Jurkat, Clone E6-1 (cell line): ENCODE measurements around the gene PNPLA7.
"Not testable (repeated sequence)": the region's sequence is repeated elsewhere in the genome, so short reads cannot be mapped to it uniquely, and the experiment has no call there.

ENCODE experiments used
- DNase-seq: peaks from one replicate; pipeline ENCODE4 v3.0.0-alpha.2; 2011; ENCODE audit warnings: low read depth, low spot score
- H3K4me3 ChIP-seq: 2 replicates; pipeline ENCODE4 v1.5.1; 2011; ENCODE audit warnings: mild to moderate bottlenecking, low read length, control low read depth, moderate library complexity

The PNPLA7 gene

DNA sequence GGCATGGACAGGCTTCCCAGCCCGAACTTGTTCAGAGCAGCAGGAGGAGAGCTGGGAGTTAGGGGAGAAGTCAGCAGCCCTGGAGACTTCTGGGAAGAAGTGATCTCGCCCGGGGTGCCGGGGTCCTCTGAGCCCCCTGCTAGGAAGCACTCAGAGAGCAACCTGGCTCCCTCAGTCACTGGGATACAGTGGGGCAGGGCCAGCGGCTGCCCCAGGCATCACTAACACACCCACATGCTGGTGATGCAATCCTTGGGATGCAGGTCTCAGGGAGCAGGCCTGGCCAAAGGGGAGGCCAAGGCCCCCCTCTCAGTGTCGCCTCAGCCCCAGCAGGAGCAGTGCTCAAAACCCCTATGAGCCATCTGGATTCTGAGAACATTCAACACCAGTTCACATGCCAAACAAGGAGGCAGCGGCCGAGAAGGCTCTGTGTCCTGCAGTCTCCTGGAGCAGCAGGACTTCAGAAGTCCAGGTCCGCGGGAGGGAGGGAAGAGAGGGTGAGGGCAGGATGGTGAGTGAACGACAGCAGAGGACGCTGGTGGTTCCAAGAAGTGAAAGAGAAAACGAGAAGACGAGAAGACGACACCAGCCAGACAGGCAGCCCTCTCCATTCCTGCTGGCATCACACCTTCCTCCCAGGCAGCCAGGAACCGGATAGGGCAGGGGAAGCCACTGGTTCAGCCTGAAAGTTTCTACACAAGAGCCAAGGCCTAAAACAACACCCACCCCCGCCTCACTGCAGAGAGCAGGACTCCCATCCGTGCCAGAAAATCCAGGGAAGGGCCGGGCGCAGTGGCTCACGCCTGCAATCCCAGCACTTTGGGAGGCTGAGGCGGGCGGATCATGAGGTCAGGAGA is 2.3 kb downstream of the PNPLA7 start:
- no peak overlapping the region for H3K4me3 ChIP-seq
- DNase-seq: no peak

DNA sequence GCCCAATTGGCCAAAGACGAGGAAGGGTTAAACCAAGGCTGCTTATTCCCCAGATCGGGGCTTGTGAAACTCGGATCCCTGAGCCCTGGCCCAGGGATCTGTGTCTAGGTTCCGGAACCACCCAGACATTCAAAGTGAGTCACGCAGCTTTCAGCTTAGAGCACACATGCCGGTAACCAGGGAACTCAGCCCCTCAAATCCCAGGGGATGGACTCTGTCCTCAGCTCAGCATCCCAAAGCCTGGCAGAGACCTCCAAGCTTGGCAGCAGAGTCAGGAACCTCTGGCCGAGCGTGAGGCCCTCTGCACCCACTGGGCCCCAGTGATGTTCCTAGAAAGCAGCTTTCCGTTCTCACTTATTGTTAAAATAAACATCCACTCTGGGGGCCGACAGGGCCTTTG is 5.1 kb downstream of the PNPLA7 start:
- no peak overlapping the region for H3K4me3 ChIP-seq
- DNase-seq: no peak

DNA sequence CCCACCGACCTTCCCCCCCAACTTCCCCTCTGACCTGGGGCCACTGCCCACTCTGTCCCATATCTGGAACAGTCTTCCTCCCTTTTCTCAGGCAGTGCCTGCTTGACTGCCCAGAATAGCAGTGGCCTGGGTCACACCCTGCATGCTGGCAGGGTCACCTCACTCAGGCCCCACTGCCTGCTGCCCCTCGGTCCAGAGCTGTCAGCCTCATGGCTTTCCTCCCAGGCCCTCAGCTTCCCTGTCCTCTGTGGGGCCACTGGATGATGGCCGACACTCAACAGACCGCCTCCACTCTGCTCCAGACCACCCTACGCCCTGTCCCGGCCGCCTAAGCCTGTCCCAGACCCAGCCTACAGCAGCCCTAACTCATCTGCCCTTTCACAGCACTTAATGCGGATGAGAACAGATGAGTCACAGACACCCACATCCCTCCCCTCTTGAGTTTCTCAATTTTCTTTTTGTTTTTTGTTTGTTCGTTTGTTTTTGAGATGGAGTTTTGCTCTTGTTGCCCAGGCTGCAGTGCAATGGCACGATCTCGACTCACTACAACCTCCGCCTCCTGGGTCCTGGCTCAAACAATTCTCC is 5.9 kb downstream of the PNPLA7 start:
- DNase-seq: no peak

DNA sequence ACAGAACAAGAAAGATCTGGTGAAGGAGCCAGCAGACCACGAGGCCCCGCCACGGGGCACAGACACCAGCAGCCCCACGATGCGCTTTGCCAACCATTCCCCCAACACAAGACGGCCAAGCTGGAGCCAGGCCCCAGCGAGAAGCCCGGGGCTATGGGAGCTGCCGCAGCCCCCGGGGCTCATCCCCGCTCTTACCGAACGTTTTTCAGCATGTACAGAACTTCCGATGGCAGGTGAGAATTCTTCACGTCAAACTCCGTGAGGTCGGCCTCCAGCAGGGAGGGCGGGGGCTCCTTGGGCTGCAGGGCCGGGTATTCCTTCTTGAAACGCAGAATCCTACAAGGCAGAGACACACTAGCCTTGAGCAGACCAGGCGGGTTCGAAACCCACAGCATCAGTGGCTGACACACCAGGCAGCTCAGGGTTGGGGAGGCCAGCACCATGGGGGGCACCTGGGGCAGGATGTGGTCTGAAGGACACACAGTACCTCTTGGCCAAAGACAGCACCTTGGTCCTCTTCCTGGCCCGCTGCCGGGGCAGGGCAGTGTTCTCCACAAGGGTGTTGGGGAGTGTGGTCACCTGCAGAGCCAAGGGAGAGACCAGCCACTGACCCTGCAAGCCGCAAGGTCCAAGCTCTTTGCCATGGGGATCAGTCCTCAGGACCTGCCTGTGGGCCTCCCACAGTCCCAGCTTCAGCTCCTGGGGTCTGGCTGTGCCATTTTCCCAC is 6.8 kb downstream of the PNPLA7 start:
- DNase-seq: no peak
- no peak overlapping the region for H3K4me3 ChIP-seq

More for the DNA sequence above, 5.9 kb downstream of the PNPLA7 start:
- H3K4me3 ChIP-seq: no peak overlapping the region

DNA sequence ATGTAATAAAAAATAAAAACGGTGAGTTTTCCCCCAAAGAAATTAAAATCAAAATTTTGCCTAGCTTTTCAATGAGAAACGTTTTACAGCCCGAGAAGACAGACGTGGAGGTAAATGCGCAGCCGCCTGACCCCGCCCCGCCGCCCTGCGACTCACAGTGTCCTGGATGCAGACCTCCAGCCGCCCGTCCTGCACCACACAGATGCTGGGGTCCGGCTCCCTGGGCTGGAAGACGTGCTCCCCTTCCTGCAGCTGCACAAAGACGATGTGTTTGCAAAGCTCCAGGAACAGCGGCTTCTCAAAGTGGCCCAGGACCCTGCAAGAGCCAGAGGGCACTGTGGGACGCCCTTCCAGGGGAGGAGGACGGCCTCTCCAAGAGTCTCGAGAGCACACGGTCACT is 7.7 kb downstream of the PNPLA7 start:
- H3K4me3 ChIP-seq: no peak overlapping the region
- no peak for DNase-seq

DNA sequence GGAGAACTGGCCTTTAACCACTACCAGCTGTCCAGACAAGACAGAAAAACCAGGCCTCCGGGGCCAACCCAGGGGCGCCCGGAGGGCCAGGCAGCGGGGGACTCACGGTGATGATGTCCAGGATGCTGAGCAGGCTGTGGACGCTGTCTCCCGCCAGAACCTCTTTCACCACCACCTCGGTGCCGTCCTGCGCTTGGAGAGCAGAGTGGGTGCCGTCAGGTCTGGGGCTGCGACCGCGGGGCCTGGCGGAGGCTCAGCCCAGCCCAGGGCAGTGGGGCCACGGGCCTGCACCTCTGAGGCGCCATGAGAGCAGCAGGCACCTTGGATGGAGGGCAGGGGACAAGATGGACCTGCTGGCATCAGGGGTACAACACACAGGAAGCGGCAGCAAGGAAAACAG is 9.7 kb downstream of the PNPLA7 start:
- H3K4me3 ChIP-seq: no peak overlapping the region
- DNase-seq: no peak

DNA sequence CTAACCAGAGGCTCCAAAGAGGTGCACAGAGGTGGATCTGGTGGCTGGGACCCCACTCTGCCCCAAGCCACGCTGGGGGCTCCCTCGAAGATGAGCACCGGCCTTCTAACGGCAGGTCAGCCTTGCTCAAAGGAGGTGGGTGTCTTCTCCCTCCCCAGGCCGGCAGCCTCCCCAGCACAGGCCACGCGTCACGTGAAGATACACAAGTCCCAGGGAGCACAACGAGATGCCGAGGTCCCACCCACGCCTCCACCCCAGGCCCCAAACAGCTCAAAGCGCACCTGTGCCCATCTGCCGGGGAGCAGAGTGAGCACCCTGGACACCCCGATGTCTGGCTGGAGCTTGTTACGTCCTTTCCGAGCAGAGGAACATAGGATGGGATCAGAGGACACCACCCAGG is 12.1 kb downstream of the PNPLA7 start:
- H3K4me3 ChIP-seq: no peak overlapping the region
- no peak for DNase-seq

DNA sequence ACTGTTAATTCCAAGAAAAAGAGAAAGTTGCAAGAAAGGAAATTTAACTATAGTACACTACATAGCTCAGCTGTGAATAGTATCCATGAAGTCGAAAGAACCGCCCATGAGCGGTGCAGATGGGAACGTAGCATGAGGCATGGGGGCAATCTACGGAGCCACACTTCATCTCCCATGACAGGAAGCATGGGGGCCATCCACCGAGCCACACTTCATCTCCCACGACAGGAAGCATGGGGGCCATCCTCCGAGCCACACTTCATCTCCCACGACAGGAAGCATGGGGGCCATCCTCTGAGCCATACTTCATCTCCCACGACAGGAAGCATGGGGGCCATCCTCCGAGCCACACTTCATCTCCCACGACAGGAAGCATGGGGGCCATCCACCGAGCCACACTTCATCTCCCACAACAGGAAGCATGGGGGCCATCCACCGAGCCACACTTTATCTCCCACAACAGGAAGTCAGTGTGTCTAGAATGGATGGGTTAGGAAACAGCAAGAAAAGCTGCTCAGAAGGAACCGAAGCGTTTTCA is 13.5 kb downstream of the PNPLA7 start:
- DNase-seq: peak; percentile 62
- not testable (repeated sequence) for H3K4me3 ChIP-seq

DNA sequence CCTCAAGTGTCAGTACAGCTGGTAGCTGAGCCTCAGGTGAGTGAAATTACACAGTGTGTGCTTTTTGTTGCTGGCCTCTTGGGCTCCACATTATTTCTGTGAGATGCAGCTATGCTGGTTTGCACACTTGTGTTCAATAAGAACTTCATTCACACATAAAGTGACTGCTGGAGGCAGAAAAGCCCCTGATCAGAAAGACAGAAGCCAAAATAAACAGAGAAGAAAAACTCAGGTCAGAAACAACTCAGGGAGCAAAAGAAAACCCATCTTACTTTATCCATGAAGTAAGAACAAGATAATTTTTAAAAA is 15.1 kb downstream of the PNPLA7 start:
- no peak overlapping the region for H3K4me3 ChIP-seq
- no peak for DNase-seq

DNA sequence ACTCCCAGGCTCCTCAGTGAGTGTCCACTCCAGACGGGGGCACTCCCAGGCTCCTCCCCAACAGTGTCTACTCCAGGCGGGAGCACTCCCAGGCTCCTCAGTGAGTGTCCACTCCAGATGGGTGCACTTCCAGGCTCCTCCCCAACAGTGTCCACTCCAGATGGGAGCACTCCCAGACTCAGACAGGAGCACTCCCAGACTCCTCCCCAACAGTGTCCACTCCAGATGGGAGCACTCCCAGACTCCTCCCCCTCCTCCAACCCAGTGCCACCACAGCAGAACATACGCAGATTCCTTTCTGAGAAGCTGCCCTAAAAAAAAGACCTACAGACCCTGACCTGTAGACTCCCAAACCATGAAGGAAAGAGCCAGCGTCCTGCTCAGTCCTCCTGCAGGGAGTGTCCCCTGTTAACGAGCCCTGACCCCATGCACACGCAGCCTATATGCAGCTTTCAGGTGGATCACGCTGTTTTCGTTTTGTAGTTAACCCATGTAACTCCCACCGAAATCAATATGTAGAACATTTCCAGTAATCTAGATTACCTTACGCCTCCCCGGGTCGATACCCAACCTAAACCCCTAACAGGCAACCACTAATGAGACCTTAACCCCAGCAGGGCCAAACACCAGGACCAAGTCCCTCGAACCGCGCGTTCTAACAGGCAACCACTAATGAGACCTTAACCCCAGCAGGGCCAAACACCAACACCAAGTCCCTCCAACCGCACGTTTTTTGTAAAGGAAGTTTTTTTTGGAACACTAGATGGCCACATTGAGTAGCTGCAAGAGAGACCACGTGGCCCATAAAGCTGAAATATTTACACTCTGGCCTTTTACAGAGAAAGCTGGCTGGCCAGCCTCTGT is 15.7 kb downstream of the PNPLA7 start:
- peak; percentile 44 for DNase-seq

DNA sequence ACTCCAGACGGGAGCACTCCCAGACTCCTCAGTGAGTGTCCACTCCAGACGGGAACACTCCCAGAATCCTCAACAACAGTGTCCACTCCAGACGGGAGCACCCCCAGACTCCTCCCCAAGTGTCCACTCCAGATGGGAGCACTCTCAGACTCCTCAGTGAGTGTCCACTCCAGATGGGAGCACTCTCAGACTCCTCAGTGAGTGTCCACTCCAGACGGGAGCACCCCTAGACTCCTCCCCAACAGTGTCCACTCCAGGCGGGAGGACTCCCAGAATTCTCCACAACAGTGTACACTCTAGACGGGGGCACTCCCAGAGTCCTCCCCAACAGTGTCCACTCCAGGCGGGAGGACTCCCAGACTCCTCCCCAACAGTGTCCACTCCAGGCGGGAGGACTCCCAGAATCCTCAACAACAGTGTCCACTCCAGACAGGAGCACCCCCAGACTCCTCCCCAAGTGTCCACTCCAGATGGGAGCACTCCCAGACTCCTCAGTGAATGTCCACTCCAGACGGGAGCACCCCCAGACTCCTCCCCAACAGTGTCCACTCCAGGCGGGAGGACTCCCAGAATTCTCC is 17.2 kb downstream of the PNPLA7 start:
- not testable (repeated sequence) for DNase-seq, H3K4me3 ChIP-seq

More for the DNA sequence above, 15.7 kb downstream of the PNPLA7 start:
- H3K4me3 ChIP-seq: no peak overlapping the region

DNA sequence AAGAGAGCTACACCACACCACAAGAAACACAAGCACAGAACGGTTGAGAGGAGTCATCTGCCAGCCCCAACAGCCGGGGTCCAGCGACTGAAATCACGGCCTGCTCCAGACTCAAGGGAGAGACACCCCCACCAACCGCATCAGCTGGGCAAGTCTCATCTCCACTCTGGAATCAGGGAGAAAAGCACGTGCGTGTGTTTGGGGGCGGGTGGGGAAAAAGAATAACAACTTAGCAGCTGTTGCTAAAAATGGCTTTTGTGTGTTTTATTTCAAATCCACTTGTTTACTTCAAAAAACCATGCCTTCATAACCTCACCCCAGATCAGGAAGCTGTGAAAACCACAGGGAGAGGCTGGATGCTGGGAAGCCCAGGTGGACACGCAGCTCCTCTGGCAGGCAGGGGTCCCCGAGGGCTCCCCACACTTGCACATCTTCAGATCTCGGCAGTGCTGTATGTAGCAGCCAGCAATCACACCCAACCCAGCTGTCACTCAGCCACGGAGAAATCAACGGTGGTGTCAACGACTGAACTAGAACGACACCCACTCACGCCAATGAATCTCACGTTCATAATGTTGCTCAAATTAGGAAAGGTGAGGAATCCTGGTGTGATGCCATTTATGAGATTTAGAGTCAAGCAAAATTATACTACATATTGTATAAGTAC is 19.0 kb downstream of the PNPLA7 start:
- no peak for DNase-seq
- no peak overlapping the region for H3K4me3 ChIP-seq

DNA sequence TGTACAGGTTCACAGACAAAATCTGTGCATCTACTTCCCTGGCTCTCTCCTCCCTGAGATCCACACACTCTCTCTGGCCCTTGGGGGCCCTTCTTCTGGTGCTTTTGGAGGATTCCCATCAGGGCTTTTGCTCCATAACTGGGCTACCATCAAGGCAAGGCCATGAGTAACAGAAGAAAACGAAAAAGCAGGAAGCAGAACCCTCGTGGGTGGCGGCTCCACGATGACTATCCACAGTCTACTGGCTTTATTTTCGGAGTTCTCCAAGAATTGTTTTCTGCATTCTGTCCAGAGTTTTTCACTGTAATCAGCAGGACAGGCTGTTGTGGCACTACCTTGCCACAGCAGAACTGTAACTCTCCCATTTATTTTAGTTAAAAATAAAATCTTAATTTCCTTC is 19.9 kb downstream of the PNPLA7 start:
- DNase-seq: no peak
- H3K4me3 ChIP-seq: no peak overlapping the region

DNA sequence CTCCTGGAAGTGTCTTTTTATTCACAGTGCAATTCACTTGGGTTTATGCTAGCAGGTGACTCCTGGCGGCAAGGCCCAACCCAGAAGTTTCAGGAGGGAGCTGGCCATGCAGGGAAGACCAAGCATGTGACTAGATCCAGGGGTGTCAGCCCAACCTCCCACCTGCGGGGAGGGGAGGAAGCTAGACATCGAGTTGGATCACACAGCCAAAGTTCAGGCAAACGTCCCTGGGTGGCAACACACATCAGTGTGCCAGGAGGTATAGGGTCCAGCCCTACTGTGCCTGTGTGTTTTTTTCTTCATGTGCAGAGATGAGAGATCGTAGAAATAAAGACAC is 25.3 kb downstream of the PNPLA7 start:
- DNase-seq: no peak
- no peak overlapping the region for H3K4me3 ChIP-seq

DNA sequence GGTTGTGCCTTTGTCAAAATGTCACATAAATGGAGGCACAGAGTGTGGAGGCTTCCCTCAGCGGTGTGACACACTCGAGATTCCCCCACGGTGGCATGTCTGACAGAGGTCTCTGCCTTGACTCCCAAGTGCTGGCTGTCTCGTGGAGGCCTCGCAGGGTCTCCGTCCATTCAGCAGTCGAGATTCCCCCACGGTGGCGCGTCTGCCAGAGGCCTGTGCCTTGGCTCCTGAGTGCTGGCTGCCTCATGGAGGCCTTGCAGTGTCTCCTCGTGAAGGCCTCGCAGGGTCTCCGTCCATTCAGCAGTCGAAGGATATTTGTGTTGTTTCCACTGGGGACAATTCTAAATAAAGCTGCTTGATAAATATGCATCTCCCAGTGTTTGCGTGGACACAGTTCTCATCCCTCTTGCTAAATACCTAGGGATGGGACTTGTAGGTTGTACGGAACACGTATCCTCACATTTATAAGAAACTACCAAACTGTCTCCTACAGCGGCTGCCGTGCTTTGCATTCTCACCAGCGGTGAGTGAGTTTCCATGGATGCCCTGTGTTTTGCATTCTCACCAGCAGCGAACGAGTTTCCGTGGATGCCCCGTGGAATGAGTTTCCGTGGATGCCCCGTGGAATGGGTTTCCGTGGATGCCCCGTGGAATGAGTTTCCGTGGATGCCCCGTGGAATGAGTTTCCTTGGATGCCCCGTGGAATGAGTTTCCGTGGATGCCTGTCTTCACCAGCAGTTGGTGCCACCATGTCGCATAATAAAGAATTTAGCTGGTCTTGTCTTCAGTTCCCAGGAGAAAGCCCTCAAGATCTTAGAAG is 25.8 kb downstream of the PNPLA7 start:
- H3K4me3 ChIP-seq: no peak overlapping the region
- no peak for DNase-seq

DNA sequence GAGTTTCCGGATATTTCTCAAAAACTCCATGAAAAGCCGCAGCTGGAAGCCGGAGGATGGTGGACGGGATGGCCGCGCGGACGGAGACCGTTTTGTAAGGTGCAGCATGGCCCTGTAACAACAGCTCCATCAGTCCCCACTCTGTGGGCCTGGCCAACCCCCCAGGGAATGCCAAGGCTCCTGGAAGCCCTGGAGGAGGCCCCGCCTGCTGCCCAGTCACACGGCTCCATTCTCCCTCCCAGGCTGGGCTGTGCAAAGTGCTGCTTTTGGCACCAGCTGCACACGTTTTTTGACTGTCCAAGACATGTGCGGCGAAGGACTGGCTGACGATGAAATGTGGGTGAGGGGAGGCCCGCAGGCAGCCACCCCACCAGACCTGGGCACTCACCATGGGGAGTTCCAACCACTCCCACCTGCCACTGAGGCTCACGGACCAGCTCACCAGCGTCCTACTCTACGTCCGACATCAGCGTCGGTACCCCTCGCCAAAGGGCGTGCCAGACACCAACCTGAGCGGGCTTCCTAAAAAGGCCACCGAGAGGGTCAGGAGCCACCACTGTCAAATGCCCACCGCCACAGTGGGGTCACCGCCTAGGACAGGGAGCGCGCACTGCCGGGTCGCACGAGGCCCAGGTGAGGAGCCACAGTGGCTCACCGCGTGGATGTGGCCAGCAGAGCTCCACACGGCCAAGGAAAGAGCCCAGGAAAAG is 27.3 kb downstream of the PNPLA7 start:
- no peak overlapping the region for H3K4me3 ChIP-seq
- no peak for DNase-seq

DNA sequence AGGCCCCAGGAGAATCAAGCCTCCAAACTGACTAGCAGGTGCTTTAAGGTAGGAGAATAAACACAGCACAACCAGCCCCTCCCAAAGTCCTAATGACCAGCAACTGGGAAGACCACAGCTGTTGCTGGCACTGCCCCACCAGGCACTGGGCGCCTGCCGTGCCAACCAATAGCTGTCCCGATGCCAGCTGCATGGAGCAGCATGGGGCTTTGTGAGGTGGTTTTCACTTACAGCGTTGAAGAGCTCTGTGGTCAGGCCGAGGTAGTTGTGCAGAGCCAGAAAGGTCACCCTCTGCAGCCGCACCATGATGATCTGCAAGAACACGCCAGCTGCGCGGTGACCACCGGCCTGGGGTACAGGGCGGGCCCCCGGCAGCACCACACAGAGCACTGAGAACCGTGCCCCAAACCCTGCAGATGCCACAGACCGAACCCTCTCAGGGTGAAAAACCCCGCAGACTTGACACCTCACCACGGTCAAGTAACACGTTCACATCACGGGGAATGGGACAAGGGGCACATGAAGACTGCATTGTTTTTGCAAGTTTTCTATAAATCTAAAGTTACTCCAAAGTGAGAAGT is 28.7 kb downstream of the PNPLA7 start:
- no peak overlapping the region for H3K4me3 ChIP-seq
- no peak for DNase-seq
